HG03469 (cell line): ENCODE results near the gene LPIN3.

Source experiments
- ATAC-seq: cut with Tn5 transposase; IDR thresholded peaks from one replicate; pipeline ENCODE4 v1.9.1; 2021; ENCODE audit warnings: mild to moderate bottlenecking, moderate library complexity, moderate number of reproducible peaks; ENCODE audit not compliant: unreplicated experiment

Gene LPIN3

DNA sequence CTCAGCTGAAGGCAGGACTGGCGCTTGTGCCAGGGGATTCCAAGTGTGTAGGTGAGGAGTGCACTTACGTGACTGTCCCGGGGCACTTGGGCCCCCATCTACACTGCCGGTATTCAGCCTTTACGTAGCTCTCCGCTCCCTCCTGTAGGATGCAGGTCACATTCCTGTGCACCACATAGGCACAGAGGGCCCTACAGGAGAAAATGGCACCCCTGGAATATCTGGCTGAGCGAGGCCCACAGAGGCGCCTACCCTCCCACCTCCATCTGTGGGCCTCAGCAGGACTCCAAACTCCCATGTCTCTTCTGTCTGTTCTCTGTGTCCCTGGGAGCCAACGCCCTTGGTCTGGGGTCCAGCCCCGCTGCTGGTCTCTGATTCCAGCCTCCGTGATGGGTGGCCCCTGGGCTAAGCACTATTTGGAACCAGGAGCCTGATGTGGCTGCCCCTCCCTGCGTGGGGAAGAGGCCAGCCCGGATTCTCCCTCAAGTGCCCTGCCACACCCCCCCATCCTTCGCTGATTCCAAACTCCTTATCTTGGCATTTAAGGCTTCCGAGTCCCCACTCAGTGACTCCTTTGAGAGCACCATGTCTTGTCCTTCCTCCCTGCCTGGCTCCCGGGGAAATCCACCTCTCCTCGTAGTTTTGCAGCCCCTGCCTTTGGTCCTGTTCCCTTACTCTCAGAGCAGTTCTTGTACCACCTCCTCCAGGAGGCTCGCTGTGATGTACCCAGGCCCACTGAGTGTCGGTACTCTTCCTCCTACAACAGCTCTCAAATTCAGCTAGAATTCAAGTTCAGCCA is 24.5 kb downstream of the LPIN3 start:
- ATAC-seq: no peak

GRCh38 chr20:41365777-41366545 is 25.3 kb downstream of the LPIN3 start:
- no peak for ATAC-seq

GRCh38 chr20:41366546-41367392 is 26.1 kb downstream of the LPIN3 start, which contains the start of gene EMILIN3:
EMILIN3 (minus strand) TSS chr20:41366818; CDS start chr20:41366634, 184 bp downstream.
- ATAC-seq: no peak

GRCh38 chr20:41367393-41367695 is 26.7 kb downstream of the LPIN3 start:
- no peak for ATAC-seq

DNA sequence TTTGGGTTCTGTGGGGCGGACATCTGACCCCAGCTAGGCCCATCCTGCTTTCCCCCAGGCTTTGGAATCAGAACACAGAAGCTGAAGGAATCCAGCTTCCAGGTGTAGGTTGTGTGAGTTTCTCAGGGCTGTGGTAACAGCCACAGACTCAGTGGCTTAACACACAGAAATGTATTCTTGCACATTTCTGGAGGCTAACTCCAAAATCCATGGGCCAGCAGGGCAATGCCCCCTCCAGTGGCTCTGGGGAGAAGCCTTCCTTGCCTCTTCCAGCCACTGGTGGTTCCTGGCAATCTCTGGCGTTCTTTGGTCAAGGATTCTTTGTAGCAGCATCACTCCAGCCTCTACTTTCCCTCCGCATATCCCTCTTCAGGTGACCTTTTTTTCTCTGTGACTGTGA is 27.3 kb downstream of the LPIN3 start:
- no peak for ATAC-seq

- no peak for ATAC-seq
Measured at GRCh38 chr20:41369673-41370072, 29.1 kb downstream of the LPIN3 start.

DNA sequence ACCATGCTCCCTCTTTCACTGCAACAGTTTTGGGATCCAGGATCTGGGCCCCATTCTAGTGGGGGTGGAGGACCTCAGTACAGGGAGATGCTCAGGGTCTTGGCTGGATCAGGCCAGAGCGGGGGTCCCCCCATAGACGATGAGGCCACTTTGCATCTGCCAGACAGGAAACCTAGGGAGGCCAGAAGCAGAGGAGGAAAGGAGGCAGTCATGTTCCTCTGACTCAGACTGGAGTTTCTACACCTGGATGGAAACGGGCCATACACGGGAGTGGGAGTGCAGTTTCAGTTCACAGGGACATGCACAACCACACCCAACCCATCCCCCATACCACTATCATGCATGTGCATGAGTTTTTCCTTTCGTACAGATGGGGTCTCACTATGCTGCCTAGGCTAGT is 29.6 kb downstream of the LPIN3 start:
- no peak for ATAC-seq

DNA sequence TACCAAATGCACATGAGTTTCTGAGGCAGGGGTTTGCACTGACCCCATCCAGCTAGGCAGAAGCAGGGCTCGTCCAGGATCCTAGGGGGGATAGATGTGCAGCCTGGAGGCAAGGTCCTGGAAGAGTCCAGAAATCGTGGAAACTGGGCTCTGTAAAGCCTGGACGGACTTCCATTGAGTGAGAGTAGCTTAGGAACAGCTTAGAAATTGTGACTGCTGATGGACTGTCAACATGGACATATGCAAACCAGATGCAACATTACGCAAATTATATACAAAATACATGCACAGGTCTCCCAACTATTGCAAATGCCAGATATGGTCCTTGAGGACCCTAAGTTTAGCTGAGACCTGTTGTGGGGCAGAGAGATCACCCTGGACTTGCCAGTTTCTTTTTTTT is 30.8 kb downstream of the LPIN3 start:
- ATAC-seq: no peak

- no peak for ATAC-seq
Measured at GRCh38 chr20:41373251-41373783, 32.7 kb downstream of the LPIN3 start.

- ATAC-seq: no peak
Measured at GRCh38 chr20:41373931-41374920, 33.6 kb downstream of the LPIN3 start.

- ATAC-seq: no peak
Measured at GRCh38 chr20:41375846-41376245, 35.2 kb downstream of the LPIN3 start.

GRCh38 chr20:41376349-41376748 is 35.7 kb downstream of the LPIN3 start:
- ATAC-seq: no peak

GRCh38 chr20:41377275-41377674 is 36.7 kb downstream of the LPIN3 start:
- no peak for ATAC-seq

DNA sequence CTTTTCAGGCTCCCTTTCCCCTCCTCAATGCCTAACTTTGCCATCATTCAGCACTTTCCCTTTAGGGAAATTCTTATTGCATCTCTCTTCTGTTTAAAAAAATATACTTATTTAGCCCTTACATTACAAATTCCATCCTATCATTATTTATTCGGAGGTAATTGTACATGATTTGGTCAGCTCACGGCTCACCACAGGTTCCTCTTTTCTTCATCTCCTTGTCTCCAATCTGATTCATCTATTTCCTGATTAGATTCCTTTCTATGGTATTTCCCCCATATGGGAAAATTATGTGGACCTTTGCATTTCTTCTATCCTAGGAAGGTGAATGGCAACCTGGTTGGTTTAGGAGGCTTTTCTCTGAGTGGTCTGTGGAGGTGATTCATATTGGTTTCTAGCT is 38.9 kb downstream of the LPIN3 start:
- no peak for ATAC-seq

DNA sequence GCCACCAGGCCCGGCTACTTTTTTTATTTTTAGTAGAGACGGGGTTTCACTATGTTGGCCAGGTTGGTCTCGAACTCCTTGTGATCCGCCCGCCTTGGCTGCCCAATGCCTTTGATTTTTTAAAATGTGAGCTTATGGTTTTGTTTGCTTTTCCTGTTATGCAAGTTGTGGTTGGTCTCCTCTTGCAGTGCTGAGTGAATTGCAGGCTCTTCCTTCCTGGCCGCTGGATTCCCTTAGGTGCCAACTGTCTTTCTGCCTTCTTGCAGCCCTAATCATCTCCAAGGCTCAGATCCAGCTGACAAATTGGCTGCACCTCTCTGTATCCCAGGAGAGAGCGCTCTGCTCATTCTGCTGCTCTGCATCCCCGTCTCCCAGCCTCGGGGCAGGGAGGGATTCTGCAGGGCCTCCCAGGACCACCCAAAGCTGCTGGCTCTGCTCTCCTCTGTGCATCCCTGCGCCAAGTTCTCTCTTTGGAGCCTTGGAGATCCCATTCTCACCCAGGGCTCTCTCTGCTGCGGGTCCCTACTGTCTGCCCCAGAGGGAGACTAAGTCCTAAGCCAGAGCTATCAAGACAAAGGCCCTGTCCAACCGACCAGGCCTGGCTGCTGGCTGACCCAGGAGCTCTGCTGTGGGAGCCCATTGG is 40.1 kb downstream of the LPIN3 start:
- ATAC-seq: no peak

GRCh38 chr20:41382791-41383305 is 42.2 kb downstream of the LPIN3 start:
- no peak for ATAC-seq

GRCh38 chr20:41386502-41387427 is 46.1 kb downstream of the LPIN3 start:
- ATAC-seq: no peak

DNA sequence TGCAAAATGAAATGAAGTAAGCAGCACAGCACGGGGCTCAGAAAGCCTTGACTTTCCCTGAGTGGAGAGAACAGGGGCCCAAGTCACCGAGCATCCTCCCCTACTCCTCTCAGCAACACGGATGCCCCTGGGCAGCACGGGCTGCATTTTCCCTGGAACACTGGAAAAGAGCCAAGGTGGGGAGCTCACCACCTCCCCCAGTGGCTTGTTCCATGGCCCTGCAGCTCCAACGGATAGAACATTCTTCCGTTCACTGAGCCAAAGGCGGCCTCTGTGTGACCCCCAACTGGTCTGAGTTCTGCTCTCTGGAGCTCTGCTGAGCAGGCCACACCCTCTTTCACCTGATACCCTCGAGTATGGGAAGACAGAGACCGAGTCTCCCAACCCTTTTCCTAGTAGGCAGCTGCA is 46.8 kb downstream of the LPIN3 start:
- ATAC-seq: no peak
